Measurements from ENCODE around the gene ABCG2. TPM values are rescaled to one million over a fixed set of nuclear protein-coding genes. Genes with fewer than 3 reads are reported as not detected.

ABCG2 gene
- total and polyA plus RNA-seq, 2 of the 8 experiments (the other 6 are each of a cell fraction or from before 2014, with no cell fraction given): 2.4 to 4.6 TPM

DNA sequence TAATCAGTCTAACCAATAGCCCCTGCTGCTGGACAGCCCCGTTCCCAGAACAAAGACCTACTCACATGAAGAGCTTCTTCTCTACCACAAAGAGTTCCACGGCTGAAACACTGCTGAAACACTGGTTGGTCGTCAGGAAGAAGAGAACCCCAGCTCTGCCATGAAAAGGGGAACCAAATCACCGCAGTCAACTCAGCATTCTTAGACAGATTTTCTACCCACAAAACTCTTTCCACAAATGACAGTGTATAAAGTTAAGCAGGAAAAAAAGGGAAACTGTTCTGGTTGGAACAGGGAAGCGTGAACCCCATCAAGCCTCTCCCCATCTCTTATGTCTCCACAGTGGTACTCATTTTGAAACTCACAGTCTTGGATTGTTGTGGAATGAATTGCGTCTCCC, 57.3 kb downstream of the ABCG2 start:
- no peak for FAIRE-seq
- no peak overlapping the region for H2BK12ac ChIP-seq (ENCODE audit: low read depth, low read length)
- no peak overlapping the region for H3K18ac ChIP-seq (ENCODE audit: extremely low read depth, low read length)
- no peaks in the 10 kb centered on the region for H3K9me3 ChIP-seq (ENCODE audit: insufficient read depth in 2 of 2, low read depth in 1 of 2, low read length in 1 of 2)
- H3K36me3 ChIP-seq (ENCODE audit: control insufficient read depth in 2 of 4, insufficient read depth in 4 of 4, low read length in 3 of 4): no peaks in the 10 kb centered on the region
- H2AK5ac ChIP-seq (ENCODE audit: low read depth, low read length): no peak overlapping the region
- H3K23me2 ChIP-seq (ENCODE audit: low read depth, low read length): no peaks in the 10 kb centered on the region
- no peak overlapping the region for H3K9ac ChIP-seq (replicated peaks in 1 of 4; ENCODE audit: extremely low read depth in 1 of 4, low read depth in 3 of 4, low read length in 3 of 4)
- no peaks in the 10 kb centered on the region for H4K20me1 ChIP-seq (replicated peaks in 1 of 2; ENCODE audit: control insufficient read depth in 1 of 2, insufficient read depth in 2 of 2, low read length in 2 of 2)
- WGBS, 2 experiments (ENCODE audit: extremely low coverage in 1 of 2, insufficient coverage in 1 of 2, insufficient read length in 1 of 2, insufficient replicate concordance in 2 of 2, low coverage in 1 of 2, low lambda C conversion rate in 2 of 2, missing lambda C conversion rate in 1 of 2): 93% methylated on average over 6 of the region's 6 CpGs; no CpG with 5 or more reads in 1 of the 2 experiments
- no peak overlapping the region for H3K4me2 ChIP-seq (ENCODE audit: insufficient read depth in 1 of 2, low read depth in 2 of 2, low read length in 2 of 2)
- no peaks in the 10 kb centered on the region for H3K79me2 ChIP-seq (ENCODE audit: control insufficient read depth in 1 of 2, insufficient read depth in 2 of 2, low read length in 2 of 2)
- H2BK15ac ChIP-seq (ENCODE audit: low read length): no peak overlapping the region
- no peak overlapping the region for H2BK20ac ChIP-seq (ENCODE audit: low read length)
- H3K27me3 ChIP-seq (replicated peaks in 1 of 4; ENCODE audit: control insufficient read depth in 3 of 4, extremely low read depth in 1 of 4, insufficient read depth in 3 of 4, low read length in 3 of 4): no peaks in the 10 kb centered on the region
- no peaks in the 10 kb centered on the region for H3K79me1 ChIP-seq (ENCODE audit: low read depth, low read length)
- no peak overlapping the region for H4K8ac ChIP-seq (ENCODE audit: extremely low read depth, insufficient read depth, low read length)
- H3K23ac ChIP-seq (ENCODE audit: insufficient read length): no peak overlapping the region
- H2AFZ ChIP-seq (ENCODE audit: low read length): no peak overlapping the region
- H3K4me1 ChIP-seq (replicated peaks in 1 of 4; ENCODE audit: control insufficient read depth in 3 of 4, insufficient read depth in 4 of 4, low read length in 3 of 4): no peaks in the 10 kb centered on the region
- no peak overlapping the region for H3K4me3 ChIP-seq (ENCODE audit: extremely low read depth in 1 of 4, insufficient read depth in 2 of 4, low read depth in 3 of 4, low read length in 4 of 4)
- CTCF ChIA-PET (ENCODE audit: partially characterized antibody): interaction anchor here (0.6 to 0.9 kb wide), 2 partner anchors 10 to 96 kb away, joined by 3 read pairs; no protein-coding TSS in a partner anchor
- H3K14ac ChIP-seq (ENCODE audit: insufficient read length): no peak overlapping the region
- no peak overlapping the region for H4K5ac ChIP-seq (ENCODE audit: insufficient read length, low read depth, low read length)
- H3K56ac ChIP-seq (replicated peaks; ENCODE audit: insufficient read length, low read depth, low read length): no peak overlapping the region
- POLR2A ChIA-PET (ENCODE audit: partially characterized antibody): no interaction called here
- no peak overlapping the region for H3K27ac ChIP-seq (ENCODE audit: low read depth, low read length)
- H3K4ac ChIP-seq (replicated peaks; ENCODE audit: insufficient read length, low read depth, low read length): no peak overlapping the region
- H4K91ac ChIP-seq (replicated peaks; ENCODE audit: insufficient read length, low read length): no peak overlapping the region
- no peak overlapping the region for H2BK120ac ChIP-seq (replicated peaks; ENCODE audit: low read depth, low read length)
- no peak for DNase-seq (ENCODE audit: low read depth in 1 of 2, low spot score in 2 of 2)
- H2BK5ac ChIP-seq (ENCODE audit: low read depth, low read length): no peak overlapping the region
- TF ChIP-seq CREB1 (IDR thresholded peaks at IDR 0.05) (no peak), RFX5 (IDR thresholded peaks at IDR 0.05; ENCODE audit: borderline replicate concordance, low read depth, low read length) (no peak), TAF1 (IDR thresholded peaks at IDR 0.05; ENCODE audit: low read depth, low read length) (no peak), KDM1A (IDR thresholded peaks at IDR 0.05; ENCODE audit: borderline replicate concordance, low read length) (no peak), CBX5 (IDR thresholded peaks at IDR 0.05; ENCODE audit: low read depth, low read length) (no peak), GTF2F1 (IDR thresholded peaks at IDR 0.05; ENCODE audit: borderline replicate concordance, low read depth, low read length) (no peak), CBX8 (IDR thresholded peaks at IDR 0.05; ENCODE audit: borderline replicate concordance, low read depth, low read length) (no peak), RNF2 (IDR thresholded peaks at IDR 0.05; ENCODE audit: borderline replicate concordance, low read depth, low read length, missing control alignments, poor library complexity, severe bottlenecking) (no peak), ASH2L (IDR thresholded peaks at IDR 0.05; ENCODE audit: low read length) (no peak), HDAC6 (IDR thresholded peaks at IDR 0.05; ENCODE audit: low read depth, low read length) (no peak)
- TF ChIP-seq, protein P1, sequence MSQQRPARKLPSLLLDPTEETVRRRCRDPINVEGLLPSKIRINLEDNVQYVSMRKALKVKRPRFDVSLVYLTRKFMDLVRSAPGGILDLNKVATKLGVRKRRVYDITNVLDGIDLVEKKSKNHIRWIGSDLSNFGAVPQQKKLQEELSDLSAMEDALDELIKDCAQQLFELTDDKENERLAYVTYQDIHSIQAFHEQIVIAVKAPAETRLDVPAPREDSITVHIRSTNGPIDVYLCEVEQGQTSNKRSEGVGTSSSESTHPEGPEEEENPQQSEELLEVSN (IDR thresholded peaks at IDR 0.05): no peak
